NCI-H1417 (cell line): Measurements from ENCODE around the gene DCTN2.
"Not testable (repeated sequence)": the region's sequence is repeated elsewhere in the genome, so short reads cannot be mapped to it uniquely, and the experiment has no call there.

ENCODE experiments used
- DNase-seq, 3 experiments: peaks; one replicate each; lab custom pipeline; 2025; lab: John Stamatoyannopoulos, UW

Gene DCTN2

DNA sequence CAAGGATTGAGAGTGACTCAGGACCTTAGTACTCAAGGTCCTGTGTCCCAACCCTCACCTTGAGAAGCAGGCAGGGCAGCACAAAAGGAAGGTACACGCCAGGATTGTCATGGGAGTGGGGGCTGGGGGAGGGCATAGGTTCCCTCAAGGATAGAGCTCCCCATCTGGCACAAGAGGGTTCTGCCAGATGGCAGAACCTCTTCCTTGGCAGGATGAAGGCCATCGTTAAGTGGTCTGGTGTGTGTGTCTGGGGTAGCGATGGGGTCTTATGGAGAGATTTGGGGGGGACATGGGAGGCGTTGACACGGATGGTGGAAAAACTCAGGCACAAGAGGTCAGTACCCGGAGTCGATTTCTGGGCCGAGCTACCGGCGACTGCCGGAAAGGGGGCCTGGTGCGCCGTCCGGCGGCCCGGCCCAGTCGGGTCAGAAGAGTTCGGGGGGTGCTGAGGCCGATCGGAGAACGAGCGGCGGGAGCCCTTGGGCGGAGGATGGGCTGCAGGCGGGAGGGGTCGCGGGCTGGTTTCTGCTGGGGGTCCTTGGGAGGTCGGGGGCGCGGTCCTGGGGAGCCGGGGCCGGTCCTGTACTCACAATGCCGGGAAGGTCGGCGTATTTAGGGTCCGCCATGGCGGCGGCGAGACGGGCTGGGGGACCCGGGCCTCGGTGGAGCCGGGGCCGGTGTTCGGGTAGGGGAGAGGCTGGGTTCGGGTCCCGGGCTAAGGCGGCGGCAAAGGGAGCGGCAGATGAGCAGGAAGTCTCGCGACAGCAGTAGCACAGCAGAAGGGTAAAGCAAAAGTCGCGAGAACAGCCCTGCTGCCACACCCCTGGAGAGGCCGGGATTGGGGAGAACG is at the start of gene DCTN2:
Gene DCTN2 (minus strand): TSS at position 755 of the 850 bp plus-strand sequence. CDS start 129 bp downstream, at position 626.
- peak; percentile 98 to 99 (median 98) for DNase-seq

- no peak for DNase-seq
Observed at GRCh38 chr12:57593187-57593586, 46.2 kb upstream of the DCTN2 start.

DNA sequence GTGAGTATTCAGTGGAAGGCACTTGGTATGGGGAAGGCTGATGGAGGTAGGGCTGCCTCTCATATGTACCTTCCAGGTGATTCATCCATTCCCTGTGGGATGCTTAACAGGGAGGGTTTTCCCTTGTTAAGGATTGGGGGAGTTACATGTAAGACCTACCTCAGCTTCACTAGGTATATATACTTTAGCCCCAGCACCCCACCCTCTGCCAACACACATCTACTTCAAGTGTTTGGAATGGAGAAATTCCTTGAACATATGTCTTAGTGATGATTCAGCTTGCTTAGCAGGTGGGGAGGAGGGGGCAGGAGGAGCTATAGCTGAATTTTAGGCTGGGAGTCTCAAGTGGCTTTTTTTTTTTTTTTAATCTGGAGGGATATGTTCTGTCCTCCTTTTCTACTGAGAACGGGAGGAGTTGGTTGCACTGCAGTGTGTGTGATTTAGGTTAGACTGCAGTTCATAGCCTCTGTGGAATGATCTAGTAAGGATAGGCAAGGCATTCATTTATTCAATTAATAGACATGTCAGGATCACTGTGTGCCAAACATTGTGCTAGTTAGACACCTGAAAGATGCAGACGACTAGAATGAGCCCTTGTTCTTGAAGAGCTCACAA is 45.7 kb upstream of the DCTN2 start:
- no peak for DNase-seq

- no peak for DNase-seq
Observed at GRCh38 chr12:57591782-57592325, 44.9 kb upstream of the DCTN2 start.

- peak; percentile 92 to 94 (median 93) for DNase-seq
Observed at GRCh38 chr12:57590864-57591781, 44.1 kb upstream of the DCTN2 start, which contains the start of gene PIP4K2C. PIP4K2C (plus strand) TSS chr12:57591192; CDS start chr12:57591290, 98 bp downstream.

GRCh38 chr12:57590479-57590863 is 43.5 kb upstream of the DCTN2 start:
- DNase-seq, result no peak

GRCh38 chr12:57588951-57589610 is 42.1 kb upstream of the DCTN2 start:
- DNase-seq, result not testable (repeated sequence)

DNA sequence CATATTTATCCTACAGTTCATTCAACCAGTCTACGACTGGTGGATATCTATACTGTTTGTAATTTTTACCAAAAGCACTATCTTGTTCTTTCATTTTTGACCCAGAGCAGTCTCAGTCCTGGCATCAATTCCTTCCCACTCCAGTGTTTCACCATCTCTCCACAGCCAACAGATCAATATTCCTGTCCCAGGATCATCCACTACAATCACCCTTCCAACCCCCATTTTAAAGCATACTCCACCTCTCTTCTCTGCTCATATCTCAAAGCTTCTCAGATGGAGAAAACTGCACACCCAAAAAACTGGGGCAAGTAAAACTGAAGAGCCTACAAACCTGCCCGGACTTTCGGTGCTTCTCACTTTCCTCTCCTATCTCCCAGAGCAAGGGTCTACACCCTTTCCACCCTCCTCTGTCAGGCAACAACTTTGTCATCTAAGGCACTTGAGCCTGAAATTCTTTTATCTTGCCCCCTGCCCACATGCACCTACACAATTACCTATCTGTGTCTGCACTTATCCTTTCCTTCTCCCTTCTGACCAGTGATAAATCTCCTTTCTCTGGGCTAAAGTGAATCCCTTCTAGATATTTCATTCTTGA is 39.9 kb upstream of the DCTN2 start:
- DNase-seq, result no peak

DNA sequence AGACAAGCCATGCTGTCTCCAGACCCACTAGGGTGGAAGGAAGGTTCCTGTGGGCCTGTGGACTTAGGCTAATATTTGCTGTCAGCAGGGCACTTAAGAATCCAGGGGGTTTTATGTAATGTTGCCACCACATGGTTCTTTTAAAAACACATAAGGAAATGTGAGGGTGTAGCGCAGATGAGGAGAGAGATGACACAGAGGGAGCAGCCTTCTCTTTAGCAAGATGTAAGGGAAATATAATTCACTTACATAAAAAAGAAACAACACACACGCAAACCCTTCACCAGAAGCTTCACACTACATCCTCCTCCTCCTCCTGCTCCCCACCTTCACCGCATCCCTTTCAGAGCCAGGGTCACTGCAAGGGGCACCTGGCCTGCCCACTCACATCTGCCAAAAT is 39.1 kb upstream of the DCTN2 start:
- DNase-seq, result no peak

DNA sequence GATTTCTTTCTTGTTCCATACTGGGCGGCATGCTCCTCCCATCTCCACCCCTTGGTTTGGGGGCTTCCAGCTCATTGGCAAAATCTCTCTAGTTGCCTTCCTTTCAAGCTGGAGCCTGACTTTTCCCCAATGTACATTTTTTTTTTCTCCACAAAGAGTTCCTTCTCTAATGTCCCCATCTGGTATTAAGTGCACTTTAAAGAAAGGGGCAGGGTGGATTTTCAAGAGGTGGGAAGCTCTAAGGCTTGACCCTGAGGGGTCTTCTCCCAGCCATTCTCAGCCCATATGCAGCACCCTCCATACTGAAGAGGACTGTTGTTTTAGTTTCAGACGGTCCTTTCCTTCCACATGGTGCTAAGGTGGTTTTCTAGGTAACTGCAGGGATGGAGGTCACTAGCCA is 38.2 kb upstream of the DCTN2 start:
- no peak for DNase-seq

- no peak for DNase-seq
Observed at GRCh38 chr12:57584690-57585089, 37.7 kb upstream of the DCTN2 start.

DNA sequence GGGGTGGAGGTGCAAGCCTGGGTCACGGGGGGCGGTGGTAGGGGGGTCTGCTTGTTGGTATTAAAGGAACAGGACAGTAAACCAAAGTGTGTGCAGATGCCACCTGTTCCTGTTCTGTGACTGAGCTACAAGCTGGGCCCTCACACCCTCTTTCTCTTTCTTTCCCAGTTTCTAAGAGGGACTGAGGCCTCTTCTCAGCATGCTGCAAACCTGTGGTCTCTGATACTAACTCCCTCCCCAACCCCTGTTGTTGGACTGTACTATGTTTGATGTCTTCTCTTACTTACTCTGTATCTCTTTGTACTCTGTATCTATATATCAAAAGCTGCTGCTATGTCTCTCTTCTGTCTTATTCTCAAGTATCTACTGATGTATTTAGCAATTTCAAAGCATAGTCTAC is 37.1 kb upstream of the DCTN2 start:
- no peak for DNase-seq

DNA sequence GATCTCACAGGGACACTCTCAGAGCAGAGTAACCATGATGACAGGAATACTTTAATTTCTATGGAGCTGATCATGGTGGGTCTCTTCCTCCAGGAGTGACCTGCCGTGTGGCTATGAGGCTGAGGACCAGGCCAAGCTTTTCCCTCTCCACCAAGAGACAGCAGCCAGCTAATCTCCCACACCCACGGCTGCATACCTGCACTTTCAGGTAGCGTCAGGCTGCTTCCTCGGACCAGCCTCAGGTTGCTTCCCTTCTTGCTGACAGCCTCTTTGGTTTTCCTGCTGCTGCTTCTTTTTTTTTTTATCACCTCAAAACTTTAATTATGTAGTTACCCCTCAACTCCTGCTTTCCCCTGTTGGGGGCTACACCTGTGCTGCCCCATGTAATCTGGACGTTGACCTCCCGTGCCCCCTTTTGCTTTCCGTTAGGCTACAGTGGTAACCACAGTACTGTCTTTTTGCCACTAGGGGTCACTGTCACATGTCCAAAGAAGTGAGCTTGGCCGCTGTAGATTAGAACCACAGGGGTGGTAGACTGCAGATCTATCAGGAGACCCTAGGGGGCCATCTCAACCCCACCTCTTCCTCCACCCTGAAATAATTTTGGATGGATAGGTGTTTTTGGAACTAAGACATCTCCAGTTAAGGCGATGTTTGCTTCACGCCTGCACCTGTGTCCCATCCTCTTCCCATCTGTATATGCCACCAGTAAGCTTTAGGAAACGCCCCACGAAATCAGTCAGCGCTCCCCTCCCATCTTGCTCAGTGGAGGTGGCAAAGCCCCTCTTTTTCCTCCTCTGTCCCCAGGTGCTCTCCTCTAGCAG is 36.2 kb upstream of the DCTN2 start:
- DNase-seq, result peak; percentile 64 to 91 (median 75)

DNA sequence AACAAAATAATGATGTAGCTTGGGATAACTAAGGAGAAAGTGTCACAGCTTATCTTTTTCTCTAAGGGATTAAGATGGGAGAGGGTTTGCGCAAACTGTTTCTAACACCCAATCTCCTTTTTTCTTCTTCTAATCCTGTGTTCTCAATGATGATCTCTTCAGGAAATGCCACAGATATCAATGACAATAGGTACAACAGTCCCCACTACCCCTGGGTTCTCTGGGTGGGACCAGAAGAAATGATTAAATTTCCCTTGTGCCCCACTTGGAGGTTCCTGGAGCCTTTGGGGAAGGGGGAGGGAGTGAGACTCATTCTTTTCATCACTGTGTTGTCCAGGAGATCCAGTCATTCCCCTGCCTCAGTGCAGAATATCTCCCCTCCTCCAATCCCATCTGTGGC is 35.4 kb upstream of the DCTN2 start:
- no peak for DNase-seq

DNA sequence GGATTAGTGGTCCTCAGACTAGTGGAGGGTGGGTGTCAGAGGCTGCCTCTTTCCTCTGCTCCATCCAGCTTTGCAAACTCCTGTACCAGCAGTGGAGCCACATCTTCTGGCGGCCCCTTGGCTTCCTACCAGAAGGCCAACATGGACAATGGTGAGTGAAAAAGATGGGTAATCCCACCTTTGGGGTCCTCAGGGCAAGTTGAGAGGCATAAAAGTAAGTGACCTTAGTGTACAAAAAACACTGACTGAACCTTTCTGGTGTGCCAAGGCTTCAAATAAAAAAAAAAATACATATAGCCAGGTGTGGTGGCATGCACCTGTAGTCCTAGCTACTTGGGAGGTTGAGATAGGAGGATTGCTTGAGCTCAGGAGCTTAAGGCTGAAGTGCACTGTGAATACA is 34.8 kb upstream of the DCTN2 start:
- DNase-seq, result no peak

- no peak for DNase-seq
Observed at GRCh38 chr12:57580466-57580795, 33.4 kb upstream of the DCTN2 start.

DNA sequence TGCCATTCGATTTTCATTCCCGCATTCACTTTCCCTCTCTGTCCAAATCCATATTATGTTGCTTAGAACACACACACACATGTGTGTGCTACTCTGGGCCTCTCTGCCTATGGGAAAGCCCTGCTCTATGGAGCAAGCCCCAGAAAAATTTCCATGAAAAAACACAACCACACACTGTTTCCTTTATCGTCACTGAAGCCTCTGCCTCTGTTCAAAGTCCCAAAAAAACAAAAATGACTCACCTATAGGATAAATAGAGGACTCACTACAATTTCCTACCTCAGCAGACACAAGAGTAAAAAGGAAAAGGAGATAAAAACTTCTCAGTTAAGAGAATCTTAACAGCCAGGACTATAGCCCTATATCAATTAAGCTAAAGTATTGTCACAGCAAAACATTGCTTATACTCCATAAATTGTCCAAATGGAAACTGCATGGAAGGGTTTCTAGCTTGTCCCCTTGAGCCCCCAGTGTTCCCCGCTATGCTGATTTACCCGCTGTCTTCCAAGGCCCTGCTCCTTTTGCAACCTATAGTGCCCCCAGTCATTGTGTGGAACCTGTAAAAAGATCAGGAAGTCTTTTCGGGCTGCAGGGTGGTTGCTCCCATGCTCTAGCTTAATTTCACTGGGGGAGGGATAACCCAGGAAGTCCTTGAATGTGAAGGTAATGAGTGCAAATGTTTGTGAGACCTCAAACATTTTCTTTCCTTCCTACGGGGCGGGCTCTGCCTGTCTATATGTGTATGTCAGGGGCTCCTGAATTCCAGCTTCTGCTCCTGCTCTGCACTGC is 32.9 kb upstream of the DCTN2 start:
- DNase-seq, result no peak

DNA sequence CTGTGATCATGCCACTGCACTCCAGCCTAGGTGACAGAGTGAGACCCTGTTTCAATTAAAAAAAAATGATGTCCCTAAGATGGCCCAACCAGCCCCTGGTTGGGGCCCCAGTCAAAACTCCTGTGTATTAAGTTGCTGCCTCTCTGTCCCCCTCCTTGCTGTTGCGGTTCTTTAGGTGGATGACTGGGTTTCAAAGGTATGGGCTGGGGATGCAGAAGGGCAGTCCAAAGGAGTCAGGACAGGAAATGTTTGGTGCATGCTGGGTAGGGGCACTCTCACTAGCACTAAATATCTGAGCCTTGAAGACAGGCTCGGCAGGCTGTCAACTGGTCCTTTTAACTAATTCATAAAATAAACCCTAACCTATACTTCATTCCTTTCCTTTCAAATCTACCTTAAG is 32.0 kb upstream of the DCTN2 start:
- DNase-seq, result no peak

- no peak for DNase-seq
Observed at GRCh38 chr12:57577981-57578758, 31.2 kb upstream of the DCTN2 start.
